GM23248 (cell line): Measurements from ENCODE around the gene ADH1B. TPM values are rescaled to one million over a fixed set of nuclear protein-coding genes. Genes with fewer than 3 reads are reported as not detected.

Experiments
- DNase-seq: peaks from one replicate; pipeline ENCODE4 v3.0.0-alpha.2; 2015
- H2AFZ ChIP-seq: fragments of 200-600 bp; sonication (generic); 2 replicates; pipeline ENCODE4 v1.6.1; 2016; ENCODE audit warnings: antibody characterized with exemption
- H3F3A ChIP-seq: fragments of 200-600 bp; sonication (generic); 2 replicates; pipeline ENCODE4 v1.6.1; 2016; ENCODE audit warnings: mild to moderate bottlenecking, antibody characterized with exemption, mixed run types; ENCODE audit not compliant: insufficient read depth
- H3K27ac ChIP-seq: fragments of 200-600 bp; sonication (generic); 2 replicates; pipeline ENCODE4 v1.5.1; 2016; ENCODE audit warnings: mild to moderate bottlenecking
- H3K27me3 ChIP-seq: fragments of 200-600 bp; sonication (generic); replicated peaks from 2 replicates; pipeline ENCODE4 v1.6.1; 2016; ENCODE audit warnings: mild to moderate bottlenecking; ENCODE audit not compliant: insufficient read depth
- H3K36me3 ChIP-seq: fragments of 200-600 bp; sonication (generic); 2 replicates; pipeline ENCODE4 v1.6.1; 2016; ENCODE audit warnings: low read depth, mild to moderate bottlenecking
- H3K4me1 ChIP-seq: fragments of 200-600 bp; sonication (generic); 2 replicates; pipeline ENCODE4 v1.6.1; 2016; ENCODE audit warnings: mild to moderate bottlenecking; ENCODE audit not compliant: insufficient read depth
- H3K4me2 ChIP-seq: fragments of 200-600 bp; sonication (generic); one replicate; pipeline ENCODE4 v1.6.1; 2016; ENCODE audit warnings: mild to moderate bottlenecking; ENCODE audit not compliant: unreplicated experiment
- H3K4me3 ChIP-seq: fragments of 200-600 bp; sonication (generic); 2 replicates; pipeline ENCODE4 v1.5.1; 2016; ENCODE audit warnings: mild to moderate bottlenecking
- H3K79me2 ChIP-seq: fragments of 200-600 bp; sonication (generic); 2 replicates; pipeline ENCODE4 v1.6.1; 2016; ENCODE audit warnings: mild to moderate bottlenecking; ENCODE audit not compliant: insufficient read depth
- H3K9ac ChIP-seq: fragments of 200-600 bp; sonication (generic); 2 replicates; pipeline ENCODE4 v1.6.1; 2016; ENCODE audit warnings: mild to moderate bottlenecking
- H3K9me2 ChIP-seq: fragments of 200-600 bp; sonication (generic); 2 replicates; pipeline ENCODE4 v1.6.1; 2016; ENCODE audit warnings: mixed run types, mild to moderate bottlenecking, moderate library complexity; ENCODE audit not compliant: insufficient read depth
- H3K9me3 ChIP-seq: fragments of 200-600 bp; sonication (generic); one replicate; pipeline ENCODE4 v1.6.1; 2017; ENCODE audit warnings: low read depth
- H4K20me1 ChIP-seq: fragments of 200-600 bp; sonication (generic); 2 replicates; pipeline ENCODE4 v1.6.0; 2016; ENCODE audit not compliant: insufficient read depth
- EZH2 ChIP-seq: fragments of 200-600 bp; sonication (generic); IDR thresholded peaks from 2 replicates; pipeline ENCODE4 v1.6.1; 2018; ENCODE audit warnings: antibody characterized with exemption, mild to moderate bottlenecking; ENCODE audit not compliant: insufficient read depth, poor library complexity, severe bottlenecking
- EZH2phosphoT487 ChIP-seq: fragments of 200-600 bp; sonication (generic); IDR thresholded peaks from 2 replicates; pipeline ENCODE4 v1.6.1; 2018; ENCODE audit warnings: antibody characterized with exemption, moderate library complexity, mild to moderate bottlenecking, low read depth; ENCODE audit not compliant: insufficient read depth
- WGBS, 2 experiments: methylation state at CpG; one replicate each; pipeline ENCODE4 v1.1.6; 2015 to 2017; ENCODE audit warnings: low lambda C conversion rate in 2 of 2, low coverage in 1 of 2; ENCODE audit errors: missing lambda C conversion rate in 2 of 2; 5-methylcytosine and 5-hydroxymethylcytosine counted together
- in situ Hi-C: fragments of 300-500 bp; cut with MboI; formaldehyde crosslinking; loops from 2 replicates; pipeline ENCODE4 v1.15.0; 2020
- polyA plus RNA-seq: library from polyadenylated mRNA; unstranded; fragments of >200 nt; fragmentation: Nextera tagmentation; extraction: Ambion mirVana; gene quantifications from 2 replicates; pipeline ENCODE4 v1.2.1, GENCODE V29; 2016
- total RNA-seq: library from RNA; depleted of rRNA; stranded (reverse); fragments of >200 nt; shearing (Covaris generic); gene quantifications from 2 replicates; pipeline ENCODE4 v1.2.3, GENCODE V29; 2014; rRNA removed

The ADH1B gene
- total and polyA plus RNA-seq, 2 experiments from 2014 or later, result 0.15 TPM; not detected in 1

DNA sequence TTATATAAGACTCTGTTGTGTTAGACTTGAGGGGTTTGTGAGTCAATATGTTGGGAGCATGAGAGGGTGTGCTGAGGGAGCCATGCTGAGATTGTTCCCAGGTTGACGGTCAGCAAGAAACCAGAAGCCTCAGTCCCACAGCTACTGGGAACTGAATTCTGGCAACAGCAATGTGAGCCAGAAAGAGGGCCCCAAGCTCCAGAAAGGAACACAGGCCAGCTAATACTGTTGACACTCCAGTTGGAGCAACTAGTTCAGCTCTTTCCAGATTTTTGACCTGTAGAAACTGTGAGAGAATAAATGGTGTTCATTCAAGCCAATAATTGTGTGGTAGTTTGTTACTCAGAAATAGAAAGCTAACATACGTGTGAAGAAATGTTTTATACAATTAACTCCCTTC, 47.5 kb downstream of the ADH1B start:
- 82 to 88% methylated on average over 2 of the region's 2 CpGs for WGBS, 2 experiments

DNA sequence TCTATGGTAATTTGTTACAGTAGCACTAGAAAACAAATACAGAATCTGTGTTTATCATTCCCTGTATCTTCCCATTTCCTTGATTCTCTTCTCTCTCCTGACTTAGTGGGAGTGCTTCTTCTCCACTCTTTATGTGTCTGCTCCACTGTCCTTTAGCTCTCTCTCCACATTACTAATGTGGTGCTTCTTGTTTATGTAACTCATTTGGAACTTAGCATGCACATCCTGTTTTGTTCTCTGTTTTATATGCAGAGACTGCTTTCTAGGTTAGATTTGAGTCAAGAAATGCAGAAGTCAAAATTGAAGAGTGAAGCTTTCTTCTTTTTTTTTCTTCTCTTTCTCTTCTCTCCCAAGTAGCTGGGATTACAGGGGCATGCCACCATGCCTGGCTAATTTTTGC, 56.3 kb downstream of the ADH1B start:
- no peak for DNase-seq
- H3F3A ChIP-seq, result no peaks in the 10 kb centered on the region
- in situ Hi-C loops, result no loop called here
- H2AFZ ChIP-seq, result no peak overlapping the region
- no peaks in the 10 kb centered on the region for H3K36me3 ChIP-seq
- no peaks in the 10 kb centered on the region for H3K27me3 ChIP-seq
- H3K79me2 ChIP-seq, result no peaks in the 10 kb centered on the region
- TF ChIP-seq EZH2phosphoT487 (no peak), EZH2 (no peak)
- no peaks in the 10 kb centered on the region for H4K20me1 ChIP-seq
- no peaks in the 10 kb centered on the region for H3K4me1 ChIP-seq
- H3K4me2 ChIP-seq, result no peak overlapping the region
- H3K9me3 ChIP-seq, result no peaks in the 10 kb centered on the region
- no peak overlapping the region for H3K27ac ChIP-seq
- H3K9ac ChIP-seq, result no peak overlapping the region
- H3K9me2 ChIP-seq, result no peaks in the 10 kb centered on the region
- H3K4me3 ChIP-seq, result no peak overlapping the region

More for the DNA sequence above, 47.5 kb downstream of the ADH1B start:
- no peak overlapping the region for H2AFZ ChIP-seq
- no peak overlapping the region for H3K4me2 ChIP-seq
- DNase-seq, result no peak
- no peaks in the 10 kb centered on the region for H4K20me1 ChIP-seq
- no peaks in the 10 kb centered on the region for H3K27me3 ChIP-seq
- no peaks in the 10 kb centered on the region for H3K4me1 ChIP-seq
- no peaks in the 10 kb centered on the region for H3K9me3 ChIP-seq
- H3K36me3 ChIP-seq, result no peaks in the 10 kb centered on the region
- no peak overlapping the region for H3K4me3 ChIP-seq
- H3F3A ChIP-seq, result no peaks in the 10 kb centered on the region
- TF ChIP-seq EZH2 (no peak), EZH2phosphoT487 (no peak)
- H3K27ac ChIP-seq, result no peak overlapping the region
- H3K9me2 ChIP-seq, result no peaks in the 10 kb centered on the region
- H3K79me2 ChIP-seq, result no peaks in the 10 kb centered on the region
- in situ Hi-C loops, result no loop called here
- H3K9ac ChIP-seq, result no peak overlapping the region

Other genes with a start within 250 kb of the ADH1B start
- 221 and 243 TPM in 2 replicates for gene ADH5, start 232.6 kb downstream of the ADH1B start, total RNA-seq
- gene ADH5, start 232.6 kb downstream of the ADH1B start, polyA plus RNA-seq, result 208 and 211 TPM in 2 replicates
- not detected in 2 replicates for gene ADH4, start 177.1 kb downstream of the ADH1B start, total RNA-seq
- gene ADH4, start 177.1 kb downstream of the ADH1B start, polyA plus RNA-seq, result not detected in 2 replicates
- not detected in 2 replicates for gene ADH6, start 102.2 kb downstream of the ADH1B start, total RNA-seq
- not detected in 2 replicates for gene ADH6, start 102.2 kb downstream of the ADH1B start, polyA plus RNA-seq
- gene ADH1A, start 30.4 kb downstream of the ADH1B start, total RNA-seq, result not detected in 2 replicates
- not detected in 2 replicates for gene ADH1A, start 30.4 kb downstream of the ADH1B start, polyA plus RNA-seq
- not detected in 2 replicates for gene ADH1C, start 31.3 kb upstream of the ADH1B start, total RNA-seq
- gene ADH1C, start 31.3 kb upstream of the ADH1B start, polyA plus RNA-seq, result not detected in 2 replicates
- gene ADH7, start 113.9 kb upstream of the ADH1B start, total RNA-seq, result not detected in 2 replicates
- not detected in 2 replicates for gene ADH7, start 113.9 kb upstream of the ADH1B start, polyA plus RNA-seq
- not detected in 2 replicates for gene C4orf17, start 189.6 kb upstream of the ADH1B start, total RNA-seq
- gene C4orf17, start 189.6 kb upstream of the ADH1B start, polyA plus RNA-seq, result not detected in 2 replicates
- gene TRMT10A, start 242.6 kb upstream of the ADH1B start, total RNA-seq, result 1.6 and 5.3 TPM in 2 replicates
- 3.8 and 6.3 TPM in 2 replicates for gene TRMT10A, start 242.6 kb upstream of the ADH1B start, polyA plus RNA-seq